ENCODE measurements around the gene LRRN2. TPM values are rescaled to one million over a fixed set of nuclear protein-coding genes. Genes with fewer than 3 reads are reported as not detected.
A peak's percentile ranks its signal among the peaks of the same experiment; 100 is the strongest.

Gene LRRN2
- total RNA-seq, 1 donor from 2014 or later, result 4.9 TPM

GRCh38 chr1:204607910-204608309 is 77.6 kb downstream of the LRRN2 start:
- TF ChIP-seq CTCF (IDR thresholded peaks at IDR 0.05; ENCODE audit: insufficient read depth, low read depth, low read length) (no peak), EZH2 (IDR thresholded peaks at IDR 0.05; ENCODE audit: insufficient read depth, low read length) (no peak)
- no peak overlapping the region for H3K9ac ChIP-seq (ENCODE audit: low read length)
- H3K4me2 ChIP-seq (ENCODE audit: low read length), result no peak overlapping the region
- Mint-ChIP-seq H3K4me1 (ENCODE audit: low read depth, unreplicated experiment) (no peaks in the 10 kb centered on the region), H3K9me3 (ENCODE audit: unreplicated experiment) (peaks cover 2% of the 10 kb centered on the region), H3K27ac (ENCODE audit: unreplicated experiment) (no peak overlapping the region), H3K27me3 (ENCODE audit: low read depth, unreplicated experiment) (peaks cover 60% of the 10 kb centered on the region), H3K36me3 (ENCODE audit: low read depth, unreplicated experiment) (no peaks in the 10 kb centered on the region), H3K4me3 (ENCODE audit: unreplicated experiment) (no peak overlapping the region)
- H3K27me3 ChIP-seq (ENCODE audit: insufficient read depth, low read length), result peaks cover 10% of the 10 kb centered on the region
- H3K27ac ChIP-seq (ENCODE audit: low read depth, low read length), result no peak overlapping the region
- no peaks in the 10 kb centered on the region for H4K20me1 ChIP-seq (ENCODE audit: insufficient read depth, low read length)
- DNase-seq (ENCODE audit: low read depth) (no peak), FAIRE-seq (no peak)
- no peaks in the 10 kb centered on the region for H3K36me3 ChIP-seq (ENCODE audit: insufficient read depth, low read length)
- no peaks in the 10 kb centered on the region for H3K9me3 ChIP-seq (ENCODE audit: insufficient read depth, low read depth, low read length)
- no peaks in the 10 kb centered on the region for H3K4me1 ChIP-seq (ENCODE audit: insufficient read depth, low read length)
- H2AFZ ChIP-seq (ENCODE audit: low read depth, low read length), result no peak overlapping the region
- H3K4me3 ChIP-seq (ENCODE audit: insufficient read depth, low read depth, low read length), result no peak overlapping the region
- H3K79me2 ChIP-seq (ENCODE audit: insufficient read depth, low read length), result no peaks in the 10 kb centered on the region

GRCh38 chr1:204605791-204606190 is 79.7 kb downstream of the LRRN2 start:
- Mint-ChIP-seq H3K4me3 (ENCODE audit: unreplicated experiment) (no peak overlapping the region), H3K4me1 (ENCODE audit: low read depth, unreplicated experiment) (no peaks in the 10 kb centered on the region), H3K27ac (ENCODE audit: unreplicated experiment) (no peak overlapping the region), H3K27me3 (ENCODE audit: low read depth, unreplicated experiment) (peaks cover 58% of the 10 kb centered on the region), H3K36me3 (ENCODE audit: low read depth, unreplicated experiment) (no peaks in the 10 kb centered on the region), H3K9me3 (ENCODE audit: unreplicated experiment) (peaks cover 2% of the 10 kb centered on the region)
- Histone ChIP-seq H3K27ac (ENCODE audit: low read depth, low read length) (no peak overlapping the region), H2AFZ (ENCODE audit: low read depth, low read length) (no peak overlapping the region), H3K4me3 (ENCODE audit: insufficient read depth, low read depth, low read length) (no peak overlapping the region), H3K79me2 (ENCODE audit: insufficient read depth, low read length) (no peaks in the 10 kb centered on the region), H4K20me1 (ENCODE audit: insufficient read depth, low read length) (no peaks in the 10 kb centered on the region), H3K36me3 (ENCODE audit: insufficient read depth, low read length) (no peaks in the 10 kb centered on the region), H3K4me2 (ENCODE audit: low read length) (no peak overlapping the region), H3K27me3 (ENCODE audit: insufficient read depth, low read length) (peaks cover 14% of the 10 kb centered on the region), H3K4me1 (ENCODE audit: insufficient read depth, low read length) (no peaks in the 10 kb centered on the region), H3K9me3 (ENCODE audit: insufficient read depth, low read depth, low read length) (no peaks in the 10 kb centered on the region), H3K9ac (ENCODE audit: low read length) (no peak overlapping the region)
- FAIRE-seq (no peak), DNase-seq (ENCODE audit: low read depth) (no peak)
- TF ChIP-seq EZH2 (IDR thresholded peaks at IDR 0.05; ENCODE audit: insufficient read depth, low read length) (no peak), CTCF (IDR thresholded peaks at IDR 0.05; ENCODE audit: insufficient read depth, low read depth, low read length) (no peak)

GRCh38 chr1:204602871-204603542 is 82.5 kb downstream of the LRRN2 start:
- no peak for FAIRE-seq

More at GRCh38 chr1:204602871-204603542, 82.5 kb downstream of the LRRN2 start:
- Mint-ChIP-seq H3K27me3 (ENCODE audit: low read depth, unreplicated experiment) (peaks cover 44% of the 10 kb centered on the region), H3K36me3 (ENCODE audit: low read depth, unreplicated experiment) (no peaks in the 10 kb centered on the region), H3K9me3 (ENCODE audit: unreplicated experiment) (peaks cover 2% of the 10 kb centered on the region), H3K4me1 (ENCODE audit: low read depth, unreplicated experiment) (no peaks in the 10 kb centered on the region), H3K4me3 (ENCODE audit: unreplicated experiment) (no peak overlapping the region), H3K27ac (ENCODE audit: unreplicated experiment) (peak overlapping the region; percentile 18)
- Histone ChIP-seq H3K4me2 (ENCODE audit: low read length) (no peak overlapping the region), H3K79me2 (ENCODE audit: insufficient read depth, low read length) (no peaks in the 10 kb centered on the region), H2AFZ (ENCODE audit: low read depth, low read length) (no peak overlapping the region), H3K27ac (ENCODE audit: low read depth, low read length) (no peak overlapping the region), H3K4me3 (ENCODE audit: insufficient read depth, low read depth, low read length) (no peak overlapping the region), H3K27me3 (ENCODE audit: insufficient read depth, low read length) (peaks cover 11% of the 10 kb centered on the region), H3K9me3 (ENCODE audit: insufficient read depth, low read depth, low read length) (no peaks in the 10 kb centered on the region), H4K20me1 (ENCODE audit: insufficient read depth, low read length) (no peaks in the 10 kb centered on the region), H3K4me1 (ENCODE audit: insufficient read depth, low read length) (no peaks in the 10 kb centered on the region), H3K36me3 (ENCODE audit: insufficient read depth, low read length) (no peaks in the 10 kb centered on the region), H3K9ac (ENCODE audit: low read length) (no peak overlapping the region)
- no peak for TF ChIP-seq EZH2 (IDR thresholded peaks at IDR 0.05; ENCODE audit: insufficient read depth, low read length)
- TF ChIP-seq CTCF (IDR thresholded peaks at IDR 0.05; ENCODE audit: insufficient read depth, low read depth, low read length), result no peak
- no peak for DNase-seq (ENCODE audit: low read depth)

All from astrocyte (in vitro differentiated cells and primary cell).